Astrocyte of the hippocampus (primary cell): ENCODE measurements around the gene LRRTM4.
"Not testable (repeated sequence)": the region's sequence is repeated elsewhere in the genome, so short reads cannot be mapped to it uniquely, and the experiment has no call there.

ENCODE experiments used
- DNase-seq: peaks from one replicate; pipeline ENCODE4 v3.0.0; 2011; ENCODE audit warnings: low read depth, low spot score

Gene LRRTM4

GRCh38 chr2:77086051-77086450 lies 436.1 kb downstream of the LRRTM4 start:
- DNase-seq, result no peak

DNA sequence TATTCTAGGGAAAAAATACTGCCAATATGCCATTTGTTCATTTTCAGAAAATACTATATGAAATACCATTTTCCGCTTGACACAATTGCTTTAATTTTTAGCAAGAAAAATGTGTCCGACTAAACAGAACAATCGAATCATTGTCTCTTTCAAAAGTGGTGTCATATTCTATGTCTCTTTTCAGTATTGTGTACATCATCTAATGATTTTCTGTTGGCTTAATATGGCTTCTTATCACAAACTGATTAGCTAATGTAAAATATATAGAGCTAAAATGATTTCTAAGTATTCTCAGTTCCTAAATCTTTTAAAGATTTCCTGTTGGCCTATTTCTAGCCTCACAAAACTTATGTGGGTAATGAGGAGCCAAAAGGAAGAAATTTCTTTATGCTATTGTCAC lies 436.6 kb downstream of the LRRTM4 start:
- DNase-seq, result no peak

GRCh38 chr2:77081597-77081996 lies 440.6 kb downstream of the LRRTM4 start:
- DNase-seq, result no peak

DNA sequence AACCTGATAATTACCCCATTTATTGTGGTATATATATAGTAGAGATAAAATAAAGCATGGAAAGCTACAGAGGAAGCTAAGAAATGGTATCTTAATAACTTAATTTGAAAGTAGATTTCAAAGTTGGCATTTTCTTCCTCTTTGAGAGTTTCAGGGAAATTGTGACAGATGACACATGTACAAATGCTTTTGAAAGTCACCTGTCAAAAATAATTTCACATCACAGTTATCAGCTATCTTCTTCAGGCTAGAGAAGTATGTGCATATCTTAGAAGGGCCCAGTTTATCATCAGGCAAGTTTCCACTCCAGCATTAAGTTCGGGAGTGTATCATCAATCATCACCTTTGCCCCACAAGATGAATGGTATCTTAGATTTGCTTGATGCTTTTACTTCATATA lies 457.9 kb downstream of the LRRTM4 start:
- no peak for DNase-seq

DNA sequence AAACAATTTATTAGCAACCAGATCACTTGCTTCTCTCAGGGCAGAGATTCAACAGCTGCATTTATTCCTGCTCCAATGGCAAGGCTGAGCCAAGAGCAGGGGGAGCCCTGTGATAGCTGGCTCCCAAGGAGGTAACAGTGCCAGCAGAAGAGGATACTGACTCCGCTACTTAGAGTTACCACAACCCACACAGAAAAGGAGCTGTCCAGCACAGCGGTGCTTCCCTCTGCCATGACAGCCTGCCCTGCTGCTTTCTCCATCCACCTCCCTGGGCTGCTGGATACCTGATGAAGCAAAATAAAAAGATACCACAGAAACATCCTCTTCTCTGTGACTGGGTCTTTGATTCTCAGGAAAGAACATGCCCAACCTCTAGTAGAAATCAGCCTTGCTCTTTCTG lies 467.2 kb downstream of the LRRTM4 start:
- DNase-seq, result peak; percentile 33

DNA sequence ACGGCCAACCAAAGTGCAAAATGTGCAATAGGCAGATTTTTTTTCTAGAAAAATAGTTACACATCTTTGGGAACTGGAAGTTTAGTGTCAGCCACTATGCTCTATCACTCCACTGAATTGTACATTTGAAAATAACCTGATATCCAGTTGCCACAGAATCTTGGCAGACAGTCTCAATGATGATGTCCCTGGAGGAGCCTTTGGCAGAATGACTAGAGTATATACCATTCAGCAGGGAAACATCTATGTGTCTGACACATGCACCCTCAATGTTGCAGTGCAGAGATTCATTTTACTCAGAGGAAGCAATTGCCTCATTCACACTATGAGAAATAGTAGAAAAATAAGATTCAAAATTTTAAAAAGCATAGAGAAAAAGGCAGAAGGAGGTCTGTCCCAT lies 475.8 kb downstream of the LRRTM4 start:
- DNase-seq, result no peak

DNA sequence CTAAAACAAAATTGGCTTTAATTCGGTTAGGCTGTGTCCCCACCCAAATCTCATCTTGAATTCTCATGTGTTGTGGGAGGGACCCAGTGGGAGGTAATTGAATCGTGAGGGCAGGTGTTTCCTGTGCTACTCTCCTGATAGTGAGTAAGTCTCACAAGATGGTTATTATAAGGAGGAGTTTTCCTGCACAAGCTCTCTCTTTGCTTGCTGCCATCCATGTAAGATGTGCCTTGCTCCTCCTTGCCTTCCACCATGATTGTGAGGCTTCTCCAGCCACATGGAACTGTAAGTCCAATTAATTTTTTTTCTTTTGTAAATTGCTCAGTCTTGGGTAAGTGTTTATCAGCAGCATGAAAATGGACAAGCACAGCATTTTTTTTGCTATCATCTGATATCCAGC lies 476.7 kb downstream of the LRRTM4 start:
- not testable (repeated sequence) for DNase-seq

GRCh38 chr2:77034445-77034844 lies 487.7 kb downstream of the LRRTM4 start:
- no peak for DNase-seq

DNA sequence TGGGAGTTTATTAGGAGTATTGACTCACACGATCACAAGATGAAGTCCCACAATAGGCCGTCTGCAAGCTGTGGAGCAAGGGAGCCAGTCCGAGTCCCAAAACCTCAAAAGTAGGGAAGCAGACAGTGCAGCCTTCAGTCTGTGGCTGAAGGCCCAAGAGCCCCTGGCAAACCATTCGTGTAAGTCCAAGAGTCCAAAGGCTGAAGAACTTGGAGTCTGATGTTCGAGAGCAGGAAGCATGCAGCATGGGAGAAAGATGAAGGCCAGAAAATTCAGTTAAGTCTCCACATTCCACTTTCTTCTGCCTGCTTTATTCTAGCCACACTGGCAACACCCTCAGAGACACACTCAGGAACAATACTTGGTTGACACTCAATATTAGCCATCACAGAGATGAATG lies 492.9 kb downstream of the LRRTM4 start:
- DNase-seq, result not testable (repeated sequence)

GRCh38 chr2:77028032-77028600 lies 494.1 kb downstream of the LRRTM4 start:
- peak; percentile 49 for DNase-seq

GRCh38 chr2:77025714-77026113 lies 496.5 kb downstream of the LRRTM4 start:
- no peak for DNase-seq

DNA sequence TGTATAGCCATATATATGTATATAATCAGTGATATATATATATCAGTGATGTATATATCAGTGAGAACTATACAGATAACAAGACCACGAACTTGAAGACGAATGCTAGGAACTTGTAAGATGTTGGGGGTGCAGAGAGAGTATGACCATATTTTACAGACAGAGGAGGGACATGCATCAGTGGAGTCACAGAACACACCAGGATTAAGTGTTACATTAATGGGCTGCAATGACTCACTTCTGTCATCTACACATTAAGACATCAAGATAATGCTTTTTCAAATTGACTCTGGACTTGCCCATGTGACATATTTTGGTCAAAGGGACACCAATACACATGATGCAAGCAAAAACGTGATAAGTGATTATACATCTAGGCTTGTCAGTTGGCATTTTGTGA lies 501.0 kb downstream of the LRRTM4 start:
- no peak for DNase-seq

GRCh38 chr2:77018219-77018618 lies 504.0 kb downstream of the LRRTM4 start:
- DNase-seq, result peak; percentile 49

DNA sequence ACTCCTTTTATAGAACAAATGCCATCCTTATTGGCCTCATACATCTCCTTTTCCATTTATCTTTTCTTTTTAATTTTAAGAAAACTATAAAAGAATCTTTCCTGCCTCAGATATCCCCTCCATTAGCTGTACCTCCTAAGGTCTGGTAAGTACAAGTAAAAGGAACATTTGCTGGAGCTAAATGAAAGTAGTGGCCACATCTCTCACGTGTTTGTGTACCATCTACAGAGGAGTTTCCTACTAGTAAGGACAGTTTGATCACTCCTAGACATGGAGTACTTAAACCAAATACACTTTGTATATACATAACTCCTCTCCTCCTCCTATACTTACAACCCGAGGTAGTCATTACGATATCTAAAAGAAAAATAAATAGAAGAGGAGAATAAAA lies 504.8 kb downstream of the LRRTM4 start:
- no peak for DNase-seq

- DNase-seq, result no peak
Observed at GRCh38 chr2:77016443-77017354, 505.5 kb downstream of the LRRTM4 start.

- no peak for DNase-seq
Observed at GRCh38 chr2:77013953-77014352, 508.2 kb downstream of the LRRTM4 start.

- DNase-seq, result no peak
Observed at GRCh38 chr2:77013457-77013856, 508.7 kb downstream of the LRRTM4 start.

DNA sequence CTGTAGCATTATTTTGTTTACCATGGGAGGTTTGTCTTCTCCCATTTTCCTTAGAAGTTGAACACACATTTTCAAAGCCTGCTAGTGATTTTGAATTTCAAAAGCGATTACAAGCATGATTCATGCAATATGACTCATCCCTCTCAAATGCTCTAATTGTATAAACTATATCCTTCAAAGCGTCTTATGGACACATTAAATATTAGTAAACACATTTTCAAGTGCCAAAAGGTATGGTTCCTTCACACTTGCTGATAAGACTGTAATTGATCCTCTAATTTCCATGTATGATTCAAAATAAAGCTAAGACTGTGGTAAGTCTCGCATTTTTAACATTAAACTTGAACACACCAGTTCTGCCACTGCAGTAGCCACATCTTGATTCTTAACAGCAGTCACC lies 512.9 kb downstream of the LRRTM4 start:
- peak; percentile 68 for DNase-seq

DNA sequence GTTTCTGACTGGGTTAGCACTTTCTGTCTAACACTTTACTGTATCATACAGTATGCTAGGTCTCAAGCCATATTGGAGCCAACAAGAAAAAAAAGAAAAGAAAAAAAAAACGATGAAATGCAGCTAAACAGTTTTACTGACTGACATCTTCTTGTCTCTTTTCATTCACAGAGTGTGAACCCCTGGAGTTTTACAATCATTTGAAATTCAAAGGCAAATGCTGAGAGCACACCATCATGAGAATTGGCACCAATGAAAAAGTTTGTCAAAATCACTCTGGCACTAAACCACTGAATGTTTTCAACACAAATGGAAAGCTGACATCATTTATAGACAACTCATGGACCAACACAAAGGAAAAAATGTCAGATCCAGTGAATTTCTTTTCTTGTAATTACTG lies 513.3 kb downstream of the LRRTM4 start:
- DNase-seq, result peak; percentile 60

DNA sequence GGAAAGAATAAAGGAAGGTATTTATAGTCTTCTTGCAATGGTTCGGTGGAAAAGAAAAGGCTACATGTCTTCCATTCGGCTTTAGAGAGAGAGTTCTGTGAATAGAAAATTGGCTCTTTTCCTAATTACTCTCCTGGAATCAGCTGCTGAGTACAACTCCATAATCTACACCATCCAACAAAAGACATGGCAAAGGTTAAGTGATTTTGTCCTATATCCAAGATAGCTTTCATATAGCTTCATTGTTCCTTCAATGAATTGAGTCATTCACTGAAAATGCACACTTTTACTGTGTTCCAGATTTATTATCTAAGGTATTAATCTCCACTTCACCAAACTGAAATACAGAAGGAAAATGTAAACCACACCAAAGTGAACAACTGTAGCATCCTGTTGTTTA lies 514.5 kb downstream of the LRRTM4 start:
- DNase-seq, result peak; percentile 35

- peak; percentile 20 for DNase-seq
Observed at GRCh38 chr2:77005522-77005921, 516.7 kb downstream of the LRRTM4 start.

DNA sequence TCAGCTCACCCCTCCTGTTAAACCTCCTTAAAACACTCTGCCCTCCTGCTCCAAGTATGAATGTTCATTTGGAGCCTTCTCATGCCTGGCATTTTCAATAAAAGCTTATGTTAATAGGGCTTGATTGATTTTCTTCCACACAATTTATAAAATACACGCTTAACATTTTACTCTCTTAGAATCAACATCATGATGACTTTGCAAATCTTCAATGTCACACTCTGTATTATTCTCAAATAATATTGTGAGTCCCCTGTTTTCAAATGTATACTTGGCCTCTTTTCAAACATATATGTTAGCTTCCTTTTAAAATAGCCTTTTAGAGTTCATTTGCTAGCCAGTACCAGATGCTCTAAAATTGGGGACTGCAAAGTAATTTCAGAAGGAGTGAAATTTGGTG lies 520.3 kb downstream of the LRRTM4 start:
- no peak for DNase-seq

- no peak for DNase-seq
Observed at GRCh38 chr2:76998704-76999103, 523.5 kb downstream of the LRRTM4 start.
